Right lung (tissue), 5 donors: Measurements from ENCODE around the gene CYP3A5. TPM values are rescaled to one million over a fixed set of nuclear protein-coding genes. Genes with fewer than 3 reads are reported as not detected.
"Not testable (repeated sequence)": the region's sequence is repeated elsewhere in the genome, so short reads cannot be mapped to it uniquely, and the experiment has no call there.

ENCODE experiments used
- DNase-seq, 2 donors: peaks; one replicate each; pipeline ENCODE4 v3.0.0-alpha.2; 2013
- polyA plus RNA-seq, 5 donors: library from polyadenylated mRNA; unstranded; fragments of 120-200 nt; gene quantifications; one replicate each; pipeline versions ENCODE4 v1.2.1 to v1.2.3, GENCODE V29; 2013; ENCODE audit warnings: inconsistent platforms in 1 of 5, low replicate concordance in 1 of 5; ENCODE audit not compliant: insufficient read length in 5 of 5, insufficient read depth in 1 of 5

CYP3A5 gene
- polyA plus RNA-seq, 5 donors = 15.1 to 25.8 (median 19.6) TPM

DNA sequence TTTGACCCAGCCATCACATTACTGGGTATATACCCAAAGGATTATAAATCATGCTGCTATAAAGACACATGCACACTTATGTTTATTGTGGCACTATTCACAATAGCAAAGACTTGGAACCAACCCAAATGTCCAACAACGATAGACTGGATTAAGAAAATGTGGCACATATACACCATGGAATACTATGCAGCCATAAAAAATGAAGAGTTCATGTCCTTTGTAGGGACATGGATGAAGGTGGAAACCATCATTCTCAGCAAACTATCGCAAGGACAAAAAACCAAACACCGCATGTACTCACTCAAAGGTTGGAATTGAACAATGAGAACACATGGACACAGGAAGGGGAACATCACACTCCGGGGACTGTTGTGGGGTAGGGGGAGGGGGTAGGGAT is 11.1 kb upstream of the CYP3A5 start:
- not testable (repeated sequence) for DNase-seq

DNA sequence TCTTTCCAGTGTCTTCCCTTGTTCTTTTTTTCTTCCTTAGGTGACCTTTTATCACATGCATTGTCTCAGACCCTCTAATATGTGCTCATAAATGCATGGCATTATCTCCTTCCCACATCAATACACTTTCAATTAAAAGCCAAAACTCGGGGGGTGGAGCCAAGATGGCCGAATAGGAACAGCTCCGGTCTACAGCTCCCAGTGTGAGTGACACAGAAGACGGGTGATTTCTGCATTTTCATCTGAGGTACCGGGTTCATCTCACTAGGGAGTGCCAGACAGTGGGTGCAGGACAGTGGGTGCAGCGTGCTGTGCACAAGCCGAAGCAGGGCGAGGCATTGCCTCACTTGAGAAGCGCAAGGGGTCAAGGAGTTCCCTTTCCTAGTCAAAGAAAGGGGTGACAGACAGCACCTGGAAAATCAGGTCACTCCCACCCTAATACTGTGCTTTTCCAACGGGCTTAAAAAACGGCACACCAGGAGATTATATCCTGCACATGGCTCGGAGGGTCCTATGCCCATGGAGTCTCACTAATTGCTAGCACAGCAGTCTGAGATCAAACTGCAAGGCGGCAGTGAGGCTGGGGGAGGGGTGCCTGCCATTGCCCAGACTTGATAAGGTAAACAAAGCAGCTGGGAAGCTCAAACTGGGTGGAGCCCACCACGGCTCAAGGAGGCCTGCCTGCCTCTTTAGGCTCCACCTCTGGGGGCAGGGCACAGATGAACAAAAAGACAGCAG is 6.2 kb upstream of the CYP3A5 start:
- DNase-seq = not testable (repeated sequence)

DNA sequence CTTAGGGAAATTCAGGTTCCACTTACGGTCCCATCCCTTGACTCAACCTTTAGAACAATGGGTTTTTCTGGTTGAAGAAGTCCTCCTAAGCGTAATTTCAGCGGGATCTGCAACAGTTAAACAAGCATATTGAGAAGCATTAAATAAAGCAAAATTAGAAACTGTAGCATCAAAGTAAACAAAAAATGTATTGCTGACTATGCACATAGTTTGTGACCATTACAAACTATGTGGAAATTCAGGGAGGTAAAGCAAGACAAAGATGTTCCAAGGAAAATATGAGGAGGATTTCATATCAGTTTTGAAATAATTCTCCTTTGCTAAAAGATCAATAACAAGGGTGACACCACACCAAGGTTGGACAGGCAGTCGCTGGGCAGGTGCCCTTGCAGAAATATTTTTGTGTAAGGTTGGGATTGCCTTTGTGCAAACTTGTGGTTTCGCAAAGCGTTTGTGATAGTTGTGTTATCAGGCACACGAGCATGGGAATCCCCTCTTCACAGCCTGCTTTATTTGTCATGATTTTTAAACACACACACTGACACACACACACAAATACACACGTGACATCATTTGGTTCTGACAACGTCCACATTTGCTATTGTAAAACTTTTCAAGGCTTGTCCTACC is 5.4 kb upstream of the CYP3A5 start:
- DNase-seq = no peak

DNA sequence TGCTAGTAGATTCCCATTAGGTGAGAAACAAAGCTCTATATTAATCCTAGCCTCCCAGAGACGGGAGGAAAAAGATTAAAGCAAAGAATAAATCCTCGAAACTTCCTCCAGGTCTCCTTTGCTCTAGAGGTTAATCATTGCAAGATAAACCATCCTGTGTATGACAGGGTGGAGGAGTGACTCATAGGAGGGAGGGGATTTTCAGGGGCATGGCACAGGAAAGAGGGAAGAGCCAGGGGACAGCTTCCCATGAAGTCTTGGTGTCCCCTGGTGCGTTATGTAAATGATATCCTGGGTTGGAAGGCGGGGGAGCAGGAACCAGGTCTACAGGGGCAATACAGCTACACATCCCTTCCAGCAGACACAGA is 780 bp downstream of the CYP3A5 start:
- no peak for DNase-seq

DNA sequence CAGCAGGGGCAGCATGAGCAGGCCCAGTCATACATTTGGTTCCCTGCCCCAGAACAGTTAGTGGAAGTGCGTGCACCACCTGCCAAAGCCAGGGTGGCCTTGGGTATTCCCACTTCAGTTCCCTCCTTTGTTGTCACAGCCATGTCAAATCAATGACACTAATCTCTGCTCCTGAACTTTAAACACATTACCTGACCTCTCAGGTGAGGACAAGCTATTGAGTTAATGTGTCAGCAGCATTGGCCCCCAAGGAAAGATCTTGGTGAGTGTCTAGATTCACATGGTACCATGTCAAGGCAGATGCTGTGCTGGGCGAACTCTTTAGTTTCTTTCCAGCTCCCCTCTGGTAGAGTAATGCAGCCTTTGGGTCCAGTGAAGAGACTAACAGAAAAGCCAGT is 2.1 kb downstream of the CYP3A5 start:
- DNase-seq = no peak

DNA sequence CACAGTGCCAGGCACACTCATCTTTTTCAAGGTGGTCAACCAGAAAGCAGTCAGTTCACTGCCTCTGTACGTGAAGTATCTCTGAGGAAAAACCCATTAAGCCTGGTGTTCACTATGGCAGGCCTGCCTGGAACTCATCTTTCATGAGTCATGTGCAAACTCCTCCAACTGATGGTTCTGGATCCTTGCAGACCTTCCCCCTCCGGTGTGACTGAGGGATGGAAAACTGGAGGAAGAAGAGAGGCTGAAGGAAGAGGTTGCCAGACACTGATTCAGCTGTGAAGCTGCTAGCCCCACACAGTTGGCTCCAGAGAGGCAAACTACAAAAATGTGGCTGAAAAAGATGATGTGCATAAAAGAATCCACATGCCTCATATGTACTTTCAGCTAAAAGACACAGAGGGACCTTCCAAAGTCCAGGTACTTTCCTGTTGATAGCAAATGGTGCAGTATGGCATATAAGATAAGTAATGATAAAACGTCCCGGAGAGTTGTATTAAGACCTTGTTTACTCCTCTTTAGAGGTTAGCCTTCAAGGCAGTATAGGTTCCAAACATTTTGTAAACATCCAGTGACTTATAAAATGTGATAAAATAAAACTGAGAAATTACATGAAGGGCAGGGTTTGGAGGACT is 2.7 kb downstream of the CYP3A5 start:
- DNase-seq = no peak

DNA sequence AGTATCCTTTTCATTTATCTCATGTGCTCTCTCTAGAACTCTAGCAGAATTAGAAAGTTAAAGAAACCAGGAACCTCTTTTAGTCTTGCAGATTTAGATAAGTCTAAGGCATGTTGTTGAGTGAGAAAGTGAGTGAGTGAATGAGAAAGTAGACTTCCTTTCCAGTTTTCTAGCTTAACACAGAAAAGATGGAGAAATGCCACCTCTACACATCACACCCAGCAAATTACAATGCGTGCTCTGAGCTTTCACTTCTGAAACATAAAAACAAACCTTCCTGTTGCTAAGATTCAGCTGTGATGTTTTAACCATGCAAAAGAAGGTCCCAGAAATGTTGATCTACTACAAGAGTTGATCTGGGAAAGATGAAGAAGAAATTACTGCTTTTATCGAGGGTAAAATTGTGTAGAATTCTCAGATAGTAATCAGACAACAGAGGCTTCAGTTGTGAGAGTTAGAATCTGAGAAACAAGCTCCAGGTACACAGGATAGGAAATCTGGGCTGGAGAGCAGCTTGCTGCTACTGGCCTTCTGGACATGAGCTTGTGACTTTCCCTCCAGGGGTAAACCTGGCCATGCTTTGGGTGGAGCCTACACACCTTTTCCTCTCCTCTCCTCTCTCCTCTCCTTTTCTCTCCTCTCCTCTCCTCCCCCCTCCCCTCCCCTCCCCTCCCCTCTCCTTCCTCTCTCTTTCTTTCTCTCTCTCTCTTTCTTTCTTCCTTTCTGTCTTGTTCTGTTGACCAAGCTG is 4.6 kb downstream of the CYP3A5 start:
- DNase-seq = no peak

DNA sequence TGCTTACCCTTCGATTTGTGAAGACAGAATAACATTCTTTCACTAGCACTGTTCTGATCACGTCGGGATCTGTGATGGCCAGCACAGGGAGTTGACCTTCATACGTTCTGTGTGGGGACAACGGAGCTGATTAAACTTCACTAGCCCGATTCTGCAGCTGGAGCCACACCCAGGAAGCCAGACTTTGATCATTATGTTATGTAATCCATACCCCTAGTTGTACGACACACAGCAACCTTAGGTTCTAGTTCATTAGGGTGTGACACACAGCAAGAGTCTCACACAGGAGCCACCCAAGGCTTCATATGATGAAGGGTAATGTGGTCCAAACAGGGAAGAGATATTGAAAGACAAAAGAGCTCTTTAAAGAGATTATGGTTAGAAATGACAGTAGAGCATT is 7.2 kb downstream of the CYP3A5 start:
- no peak for DNase-seq

DNA sequence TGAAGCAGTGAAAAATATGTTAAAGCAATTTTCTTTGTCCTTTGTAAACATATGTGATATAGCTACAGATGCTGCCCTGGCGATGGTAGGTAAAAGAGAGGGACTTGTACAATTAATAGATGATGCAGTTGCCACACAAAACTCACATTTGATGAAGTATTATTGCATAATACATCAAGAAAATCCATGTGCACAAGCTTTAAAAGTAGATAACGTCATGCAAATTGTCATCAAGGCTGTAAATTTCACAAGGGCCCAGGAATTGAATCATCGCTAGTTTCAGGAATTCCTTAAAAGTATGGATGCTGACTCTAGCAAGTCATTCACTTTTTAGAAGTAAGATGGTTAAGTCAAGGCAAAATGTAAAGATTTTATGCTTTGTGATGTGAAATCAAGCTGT is 10.0 kb downstream of the CYP3A5 start:
- DNase-seq = no peak

DNA sequence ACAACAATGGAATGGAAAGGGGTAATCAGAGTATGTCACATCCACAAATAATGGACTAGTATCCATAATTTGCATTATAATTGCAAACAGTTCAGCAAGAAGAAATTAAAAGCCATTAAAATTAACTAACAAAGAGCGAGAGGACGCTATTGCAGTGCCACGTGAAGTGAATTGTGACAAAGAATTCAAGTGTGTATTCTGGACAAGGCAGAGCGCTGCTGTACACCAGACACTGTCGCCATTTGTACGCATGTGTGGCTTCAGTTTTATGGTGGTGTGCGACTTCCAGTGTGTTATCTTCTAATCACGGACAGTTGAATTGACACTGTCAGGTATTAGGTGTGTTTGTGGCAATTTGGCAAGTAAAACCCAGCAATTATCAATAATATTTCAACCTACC is 11.3 kb downstream of the CYP3A5 start:
- no peak for DNase-seq

DNA sequence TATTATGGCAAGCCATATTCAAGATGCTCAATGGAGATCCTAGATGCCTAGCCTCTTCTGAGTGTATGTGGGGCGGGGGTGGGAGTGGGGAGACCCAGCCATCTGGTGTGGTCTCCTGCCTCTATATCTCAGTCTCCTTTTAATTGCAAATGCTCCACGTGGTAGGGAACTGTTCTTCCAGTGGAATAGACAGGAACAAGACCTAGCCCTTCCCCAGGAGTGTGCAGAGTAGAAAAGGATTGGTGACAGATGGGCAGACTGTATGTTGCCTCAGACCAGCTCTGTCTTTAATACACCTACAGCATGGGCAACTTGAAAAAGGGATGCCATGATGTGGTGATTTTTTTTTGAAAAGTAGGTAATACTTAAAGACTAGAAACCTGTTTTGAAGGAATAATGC is 12.6 kb downstream of the CYP3A5 start:
- no peak for DNase-seq

DNA sequence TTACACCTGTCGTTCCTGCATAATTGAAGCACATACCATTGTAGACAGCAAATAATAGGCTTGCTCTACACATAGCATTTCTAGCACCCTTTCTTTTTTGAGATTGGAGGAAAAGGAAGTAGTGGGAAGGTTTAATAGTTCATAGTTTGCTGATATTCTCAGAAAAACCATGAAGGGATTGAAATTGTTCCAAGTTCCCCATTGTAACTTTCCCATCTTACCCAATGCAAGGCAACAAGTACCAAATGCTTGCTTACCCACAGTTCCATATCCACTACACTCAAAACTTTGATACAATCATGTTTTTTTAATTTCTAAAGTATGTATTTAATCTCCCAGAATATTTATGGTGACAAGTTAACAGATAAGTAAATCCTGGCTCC is 13.8 kb downstream of the CYP3A5 start:
- DNase-seq = no peak

DNA sequence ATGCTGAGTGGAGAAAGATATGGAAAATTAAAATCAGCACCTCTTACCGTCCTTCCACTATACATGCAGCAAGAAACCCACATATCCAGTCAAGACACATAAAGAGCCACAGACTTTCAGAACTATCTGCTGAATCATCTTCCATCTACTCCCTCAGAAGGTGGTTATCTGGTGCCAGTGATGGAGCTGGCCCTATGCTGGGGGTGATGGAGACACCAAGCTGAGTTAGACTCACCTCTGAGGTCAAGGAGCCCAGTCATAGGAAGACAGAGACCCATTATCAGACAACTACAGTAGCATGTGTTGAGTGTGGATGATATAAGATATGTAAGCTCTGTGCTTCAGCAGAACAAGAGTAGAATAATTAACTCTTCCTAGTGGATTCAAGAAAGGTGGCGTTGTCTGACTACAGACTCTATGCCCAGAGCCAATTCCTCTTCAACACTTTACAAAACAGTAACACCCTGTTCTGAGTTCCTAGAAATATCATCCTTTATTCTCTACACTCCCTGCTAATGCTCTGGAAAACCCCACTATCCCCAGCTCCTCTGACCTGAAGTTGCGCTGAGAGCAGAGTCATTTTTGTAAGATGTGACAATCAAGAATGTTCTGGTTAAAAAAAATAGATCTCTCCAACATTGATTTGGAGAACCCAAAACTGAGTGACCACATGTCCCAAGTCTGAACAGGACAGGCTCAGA is 14.3 kb downstream of the CYP3A5 start:
- DNase-seq = no peak

DNA sequence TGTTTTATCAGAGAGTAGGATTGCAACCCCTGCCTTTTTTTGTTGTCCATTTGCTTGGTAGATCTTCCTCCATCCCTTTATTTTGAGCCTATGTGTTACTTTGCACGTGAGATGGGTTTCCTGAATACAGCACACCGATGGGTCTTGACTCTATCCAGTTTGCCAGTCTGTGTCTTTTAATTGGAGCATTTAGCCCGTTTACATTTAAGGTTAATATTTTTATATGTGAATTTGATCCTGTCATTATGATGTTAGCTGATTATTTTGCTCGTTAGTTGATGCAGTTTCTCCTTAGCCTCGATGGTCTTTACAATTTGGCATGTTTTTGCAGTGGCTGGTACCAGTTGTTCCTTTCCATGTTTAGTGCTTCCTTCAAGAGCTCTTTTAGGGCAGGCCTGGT is 21.9 kb downstream of the CYP3A5 start:
- not testable (repeated sequence) for DNase-seq

DNA sequence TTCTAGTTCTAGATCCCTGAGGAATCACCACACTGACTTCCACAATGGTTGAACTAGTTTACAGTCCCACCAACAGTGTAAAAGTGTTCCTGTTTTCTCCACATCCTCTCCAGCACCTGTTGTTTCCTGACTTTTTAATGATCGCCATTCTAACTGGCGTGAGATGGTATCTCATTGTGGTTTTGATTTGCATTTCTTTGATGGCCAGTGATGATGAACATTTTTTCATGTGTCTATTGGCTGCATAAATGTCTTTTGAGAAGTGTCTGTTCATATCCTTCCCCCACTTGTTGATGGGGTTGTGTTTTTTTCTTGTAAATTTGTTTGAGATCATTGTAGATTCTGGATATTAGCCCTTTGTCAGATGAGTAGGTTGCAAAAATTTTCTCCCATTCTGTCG is 25.2 kb downstream of the CYP3A5 start:
- not testable (repeated sequence) for DNase-seq

DNA sequence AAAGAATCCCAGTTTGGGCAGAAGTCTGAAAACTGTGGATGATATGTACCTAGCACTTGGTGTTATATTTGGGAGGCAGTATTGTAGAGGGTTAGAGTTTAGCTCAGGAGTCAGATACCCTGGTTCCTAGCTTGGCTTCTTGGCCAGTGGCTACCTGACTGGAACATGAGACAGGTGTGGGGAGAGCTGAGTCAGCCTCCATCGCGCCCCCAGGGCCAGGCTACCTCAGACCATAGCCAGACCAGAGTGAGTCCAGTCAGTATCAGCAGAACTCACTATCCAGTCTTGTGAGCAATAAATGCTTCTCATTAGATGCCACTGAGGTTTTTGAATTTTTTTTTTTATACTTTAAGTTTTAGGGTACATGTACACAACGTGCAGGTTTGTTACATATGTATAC is 26.0 kb downstream of the CYP3A5 start:
- no peak for DNase-seq

DNA sequence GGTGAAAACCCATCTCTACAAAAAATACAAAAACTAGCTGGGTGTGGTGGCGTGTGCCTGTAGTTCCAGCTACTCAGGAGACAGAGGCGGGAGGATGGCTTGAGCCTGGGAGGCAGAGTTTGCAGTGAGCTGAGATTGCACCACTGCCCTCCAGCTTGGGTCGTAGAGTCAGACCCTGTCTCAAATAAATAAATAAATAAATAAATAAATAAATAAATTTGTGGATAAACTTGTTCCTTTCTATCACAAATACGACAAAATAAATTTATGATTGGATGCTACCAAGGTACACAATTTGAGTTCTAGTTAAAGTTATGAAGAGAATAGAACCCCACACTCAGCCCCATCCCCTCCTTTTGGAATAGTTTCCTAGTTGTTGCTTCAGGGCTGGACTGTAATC is 26.5 kb downstream of the CYP3A5 start:
- DNase-seq = not testable (repeated sequence)

DNA sequence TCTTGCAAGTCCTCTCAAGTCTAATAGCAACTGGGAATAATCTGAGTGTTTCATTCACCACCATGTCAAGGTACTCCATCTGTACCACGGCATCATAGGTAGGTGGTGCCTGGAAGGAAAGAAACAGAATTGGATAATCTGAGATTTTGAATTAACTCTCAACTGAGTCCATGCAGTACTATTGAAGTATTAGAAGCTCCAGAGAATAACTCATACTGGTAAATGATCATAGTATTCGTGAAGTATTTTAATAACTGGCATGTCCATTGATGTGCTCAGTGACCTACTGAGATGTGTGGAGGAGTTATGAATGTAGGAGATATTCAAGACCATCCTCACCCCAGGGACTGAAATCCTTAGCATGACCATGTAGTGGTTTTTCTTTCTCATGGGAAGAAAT is 27.1 kb downstream of the CYP3A5 start:
- no peak for DNase-seq

DNA sequence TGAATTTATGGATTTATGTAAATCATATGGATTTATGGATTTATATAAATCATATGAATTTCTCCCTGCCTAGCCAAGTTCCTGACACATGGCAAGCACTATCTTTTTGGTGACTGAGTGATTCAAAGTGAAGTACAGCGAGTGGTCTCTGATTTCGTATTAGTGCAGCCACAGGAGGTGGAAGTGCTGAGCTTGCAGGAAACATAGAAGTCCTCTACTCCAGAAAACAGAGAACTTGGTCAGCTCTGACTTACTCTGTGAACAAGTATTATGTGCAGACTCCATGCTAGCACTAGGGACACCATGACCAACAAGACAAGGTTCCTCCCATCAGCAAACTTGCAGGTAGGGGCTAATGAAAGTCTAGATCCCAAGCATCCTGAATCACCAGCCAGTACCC is 28.5 kb downstream of the CYP3A5 start:
- DNase-seq = no peak

DNA sequence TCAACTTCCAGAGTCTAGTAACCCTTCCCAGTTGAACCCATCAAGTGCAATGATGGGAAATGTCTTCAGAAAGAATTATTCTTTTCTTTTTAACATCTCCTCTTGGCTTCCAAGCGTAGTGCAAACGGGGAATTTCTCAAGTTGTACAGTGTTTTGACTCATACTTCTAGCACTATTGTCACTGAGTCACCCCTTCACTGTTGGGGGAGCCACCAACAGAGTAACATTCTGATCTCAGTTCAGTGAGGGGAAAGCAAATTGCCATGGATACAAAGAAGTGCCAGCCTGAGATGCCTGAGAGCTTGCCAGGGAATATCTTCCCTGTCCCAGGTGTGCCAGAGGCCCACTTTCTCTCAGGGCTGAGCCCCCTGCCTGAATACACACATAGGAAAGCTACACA is 31.0 kb downstream of the CYP3A5 start:
- no peak for DNase-seq

DNA sequence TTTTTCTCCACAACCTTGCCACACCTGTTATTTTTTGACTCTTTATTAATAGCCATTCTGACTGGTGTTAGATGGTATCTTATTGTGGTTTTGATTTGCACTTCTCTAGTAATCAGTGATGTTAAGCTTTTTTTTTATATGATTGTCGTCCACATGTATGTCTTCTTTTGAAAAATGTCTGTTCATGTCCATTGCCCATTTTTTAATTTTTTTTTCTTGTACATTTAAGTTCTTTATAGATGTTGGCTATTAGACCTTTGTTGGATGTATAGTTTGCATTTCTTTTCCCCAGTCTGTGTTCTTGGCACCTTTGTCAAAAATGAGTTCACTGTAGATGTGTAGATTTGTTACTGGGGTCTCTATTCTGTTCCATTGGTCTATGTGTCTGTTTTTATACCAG is 34.2 kb downstream of the CYP3A5 start:
- no peak for DNase-seq

DNA sequence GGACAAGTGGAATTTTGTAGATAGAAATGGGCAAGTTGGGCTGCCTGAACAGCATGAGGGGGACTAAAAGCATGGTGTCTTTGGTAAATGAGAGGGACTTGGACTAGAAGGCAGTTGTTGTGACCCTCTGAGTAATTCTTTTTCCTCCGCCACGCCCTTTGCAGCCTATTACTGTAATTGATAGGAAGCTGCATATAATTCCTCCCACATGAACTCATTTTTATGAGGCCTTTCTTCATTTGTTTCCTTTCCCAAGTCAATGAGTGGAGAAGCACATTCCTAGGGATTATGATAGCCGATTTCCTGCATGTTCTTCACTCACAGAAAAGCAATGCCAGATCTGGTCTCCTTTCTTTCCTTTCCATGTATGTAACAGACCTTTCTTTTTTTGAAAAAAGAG is 35.4 kb downstream of the CYP3A5 start:
- no peak for DNase-seq
